DMS114 treated with DMSO at 0.1 percent for 48 hours (cell line): ENCODE measurements around the gene VTI1A.

ENCODE experiments used
- DNase-seq: peaks from one replicate; lab custom pipeline; 2025; ENCODE audit not compliant: unreplicated experiment; lab: John Stamatoyannopoulos, UW

The VTI1A gene

DNA sequence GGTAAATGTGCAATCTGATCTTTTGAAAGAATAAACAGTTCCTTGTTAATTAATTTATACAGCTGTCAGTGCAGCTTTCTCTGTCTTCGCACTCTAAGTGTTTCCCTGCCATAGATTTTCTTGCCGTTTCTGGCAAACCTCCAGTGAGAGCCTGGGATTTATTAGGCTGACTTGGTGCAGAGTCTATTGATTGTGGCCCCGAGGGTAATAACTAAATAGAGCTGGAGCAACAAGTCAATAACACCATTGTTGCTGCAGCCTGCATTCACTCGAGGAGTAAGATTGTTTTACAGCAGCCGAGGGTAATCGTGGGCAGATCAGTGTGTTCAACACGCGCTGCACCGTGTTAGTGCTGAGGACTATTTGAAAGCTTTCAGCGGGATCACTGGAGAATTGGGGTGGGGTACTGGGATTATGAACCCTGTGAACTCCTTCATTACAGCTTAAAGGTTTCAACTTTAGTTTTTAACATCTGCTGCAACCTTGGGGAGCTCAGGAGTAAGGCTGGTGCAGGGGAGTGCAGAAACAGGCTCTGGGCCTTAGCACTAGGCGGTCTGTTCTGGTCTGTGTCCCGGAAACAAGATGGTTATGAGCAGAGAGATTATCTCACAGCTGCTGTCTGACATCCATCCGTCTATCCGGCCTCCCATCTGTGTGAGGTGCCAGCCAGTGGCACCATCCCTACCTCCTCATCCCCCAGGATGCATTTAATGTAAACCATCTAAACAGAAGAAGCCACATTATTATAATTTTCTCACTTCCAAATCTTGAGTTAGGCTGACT is 329.1 kb downstream of the VTI1A start:
- DNase-seq = no peak

DNA sequence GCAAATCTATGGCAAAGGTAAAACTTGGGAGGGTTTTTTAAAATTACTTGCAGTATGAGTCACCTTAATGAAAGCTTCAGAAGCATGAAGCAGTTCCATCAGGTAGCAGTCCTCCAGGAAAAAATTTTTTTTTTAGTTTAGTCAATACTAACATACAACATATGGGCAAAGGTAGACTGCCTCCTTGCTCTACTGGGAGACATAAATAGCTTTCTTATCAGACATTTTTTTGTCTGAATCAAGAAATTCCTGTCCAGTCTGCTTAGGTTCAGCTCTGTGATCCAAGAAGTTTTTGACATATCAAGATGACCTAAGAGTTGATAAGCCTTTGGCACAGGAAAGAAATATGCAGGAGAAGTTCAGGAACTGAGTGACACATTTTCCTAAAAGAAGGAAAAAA is 331.6 kb downstream of the VTI1A start:
- DNase-seq = no peak

DNA sequence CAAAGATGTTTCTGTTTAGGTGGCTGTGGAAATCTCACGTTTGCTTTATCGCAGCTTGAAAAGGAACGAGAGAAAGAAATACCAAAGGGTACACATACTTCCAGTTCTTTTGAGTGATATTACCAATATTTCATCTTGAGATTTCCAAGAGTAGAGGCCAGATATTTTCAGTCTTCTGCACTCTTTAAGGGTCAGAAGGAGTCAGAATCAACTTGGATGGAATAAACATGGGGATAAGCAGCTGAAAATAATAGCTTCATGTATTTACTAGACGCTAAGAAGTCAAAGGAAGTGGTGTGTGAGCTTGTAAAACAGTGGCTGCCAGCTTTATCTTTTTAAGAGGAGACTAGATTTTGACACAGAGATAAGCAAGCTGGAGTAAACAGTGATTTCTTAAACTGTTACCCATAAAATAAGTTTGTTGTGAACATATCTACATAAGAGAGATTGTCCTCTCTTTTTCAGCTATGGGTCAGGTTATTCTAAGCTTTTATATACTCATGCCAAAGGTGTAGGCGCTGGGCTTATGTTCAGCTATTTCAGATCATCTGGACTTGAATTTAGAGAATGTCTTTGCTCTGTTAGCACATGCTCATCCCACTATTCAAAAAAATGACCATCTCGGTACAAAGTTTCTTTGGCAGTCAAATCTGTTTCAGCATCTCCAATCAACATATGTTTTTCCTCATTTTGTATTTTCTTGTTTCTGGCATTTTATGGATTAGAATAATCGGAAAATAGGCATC is 332.2 kb downstream of the VTI1A start:
- DNase-seq = no peak

DNA sequence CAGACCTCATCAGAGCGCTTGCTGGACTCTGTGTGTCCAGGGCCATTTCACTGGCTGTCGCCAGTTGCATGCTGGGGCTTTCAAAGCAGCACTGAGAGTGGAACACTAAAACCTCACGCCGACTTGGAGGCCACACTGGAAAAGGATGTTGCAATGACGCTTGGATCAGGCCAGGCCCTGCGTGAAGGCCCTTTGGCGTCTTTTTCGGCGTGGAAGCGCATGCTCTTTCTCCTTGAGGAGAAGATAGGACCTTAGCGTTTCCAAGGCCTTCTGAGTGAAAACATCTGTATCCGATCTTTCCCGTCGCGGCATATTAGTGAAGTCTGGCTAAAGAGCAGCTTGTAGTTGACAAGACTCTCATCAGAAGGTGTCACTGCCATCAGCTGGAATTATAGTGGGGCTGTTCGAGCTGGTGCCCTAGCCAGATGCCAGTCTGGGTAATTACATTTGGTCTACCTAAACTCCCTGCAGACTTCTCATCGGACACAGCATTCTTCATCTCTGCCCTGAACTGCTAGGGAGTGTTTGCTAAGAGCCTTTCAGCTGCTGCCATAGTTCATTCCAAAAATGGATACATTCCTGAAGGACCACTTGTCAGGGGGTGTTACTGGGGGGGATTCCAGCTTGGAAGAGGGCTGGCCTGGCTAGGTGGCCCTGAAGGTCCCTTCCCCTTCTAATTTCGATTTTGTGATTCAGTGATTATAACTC is 335.3 kb downstream of the VTI1A start:
- no peak for DNase-seq

DNA sequence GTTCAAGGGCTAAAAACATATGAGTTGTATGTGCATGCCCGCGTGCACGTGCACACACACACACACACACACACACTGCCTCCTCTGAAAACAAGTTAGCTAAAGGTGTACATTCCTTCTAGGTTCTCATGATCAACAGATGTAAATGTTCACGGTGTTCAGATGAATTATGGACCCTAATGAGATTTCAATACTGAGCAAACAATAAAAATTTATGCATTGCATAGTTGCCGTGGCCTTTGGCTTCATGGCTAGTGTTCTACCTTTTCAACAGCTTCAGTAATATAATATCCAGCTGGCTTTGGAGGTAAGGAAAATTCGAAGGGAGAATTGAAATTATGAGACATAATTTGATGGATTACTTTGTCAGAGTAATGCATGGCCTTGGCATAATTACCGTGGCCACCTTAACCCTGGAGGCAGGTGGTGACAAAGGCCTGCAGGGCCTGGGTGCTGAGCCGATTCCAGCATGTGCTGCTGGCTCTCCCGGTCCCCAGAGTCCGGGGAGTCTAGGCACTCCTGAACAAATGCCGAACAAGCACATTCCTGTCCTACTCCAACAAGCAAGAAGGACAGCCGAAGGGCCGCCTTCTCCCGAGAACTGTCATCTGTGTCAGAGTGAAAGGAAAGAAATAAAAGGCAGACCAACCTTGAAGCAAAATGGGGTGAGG is 336.5 kb downstream of the VTI1A start:
- DNase-seq = no peak

DNA sequence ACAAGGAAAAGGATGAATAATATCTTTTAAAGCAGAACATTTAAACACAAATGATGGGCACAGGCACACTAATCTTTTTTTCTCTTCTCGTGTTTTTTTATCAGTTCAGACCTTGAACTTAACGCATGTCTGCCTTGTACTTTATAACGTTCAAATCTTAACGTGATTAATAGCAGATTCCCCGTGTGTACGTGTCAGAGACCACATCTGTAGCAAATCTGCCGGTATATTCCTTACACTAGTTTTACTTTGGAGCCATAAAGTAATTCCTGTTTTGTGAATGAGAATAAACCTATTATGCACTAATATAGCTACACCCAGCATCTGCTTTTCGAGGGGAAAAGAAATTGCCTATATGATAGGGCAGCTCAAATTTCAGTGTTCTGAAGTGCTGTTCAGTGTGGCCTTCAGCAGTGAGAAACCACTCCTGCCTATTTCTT is 337.0 kb downstream of the VTI1A start:
- DNase-seq = no peak

DNA sequence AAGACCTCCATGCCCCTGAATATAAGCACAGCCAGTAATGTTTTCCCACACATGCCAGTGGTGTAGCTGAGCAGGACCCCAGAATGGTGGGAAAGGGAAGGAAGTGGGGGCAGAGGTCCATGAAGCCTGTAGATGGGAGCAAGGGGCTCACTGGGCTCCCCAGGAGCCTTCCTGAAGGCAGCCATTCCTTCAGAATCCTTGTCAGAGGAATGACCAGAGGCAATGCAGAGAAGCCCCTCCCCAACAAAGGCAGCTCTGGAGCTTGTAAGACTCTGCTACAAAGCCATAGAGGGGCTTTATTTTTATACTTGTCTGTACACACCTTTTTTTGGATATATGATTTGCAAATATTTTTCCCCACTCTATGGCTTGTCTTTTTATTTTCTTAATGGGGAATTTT is 338.1 kb downstream of the VTI1A start:
- DNase-seq = no peak

DNA sequence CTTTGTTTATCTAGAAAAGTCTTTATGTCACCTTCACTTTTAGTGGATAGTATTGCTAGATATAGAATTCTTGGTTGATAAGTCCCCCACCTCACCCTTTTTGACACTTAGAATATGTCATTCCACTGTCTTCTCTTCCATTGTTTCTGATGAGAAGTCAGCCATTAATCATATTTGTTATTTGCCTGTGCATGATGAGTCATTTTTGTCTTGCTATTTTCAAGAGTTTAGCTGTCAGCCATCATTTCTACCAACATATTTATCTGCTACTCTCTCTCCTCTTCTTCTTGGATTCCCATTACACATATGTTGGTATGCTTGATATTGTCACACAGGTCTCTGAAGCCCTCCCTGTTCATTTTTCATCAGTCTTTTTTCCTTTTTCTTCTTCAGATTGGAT is 342.2 kb downstream of the VTI1A start:
- DNase-seq = no peak

DNA sequence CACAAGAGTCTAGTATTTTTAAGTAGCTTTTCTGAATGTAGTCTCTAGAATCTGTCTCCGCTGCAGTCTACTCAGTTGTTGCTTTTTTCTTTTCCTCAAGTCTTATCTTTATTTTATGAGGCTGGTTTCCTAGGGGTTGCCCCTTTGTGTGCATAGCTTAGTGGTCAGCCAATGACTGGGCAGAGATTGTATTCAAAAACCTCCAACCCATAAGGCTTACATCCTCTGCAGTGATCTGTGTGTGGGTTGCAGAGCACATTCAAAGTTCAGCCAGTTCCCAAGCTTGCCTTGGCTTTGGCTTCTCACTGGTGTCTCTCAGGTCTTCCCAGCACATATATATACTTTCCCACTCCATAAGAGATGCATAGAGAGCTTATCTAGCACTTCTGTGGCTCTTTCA is 343.0 kb downstream of the VTI1A start:
- no peak for DNase-seq

DNA sequence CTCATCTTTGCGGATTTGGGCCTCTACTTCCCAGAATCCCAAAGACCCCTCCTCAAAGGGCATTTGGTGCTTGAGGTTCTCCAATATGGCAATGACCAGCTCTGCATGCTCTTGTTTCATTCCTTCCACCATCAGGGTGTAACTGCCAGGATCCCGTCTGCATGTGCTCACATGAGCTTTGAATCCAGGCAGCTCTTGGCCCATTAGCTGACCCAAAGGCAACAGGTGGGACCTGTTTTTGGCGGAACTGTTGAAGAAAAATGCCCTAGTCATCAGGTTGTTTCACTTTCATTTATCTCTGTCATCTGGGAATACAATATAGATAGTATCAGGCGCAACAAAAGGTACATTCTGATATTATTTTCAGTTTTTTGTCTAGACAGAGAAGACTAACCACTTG is 343.9 kb downstream of the VTI1A start:
- no peak for DNase-seq

DNA sequence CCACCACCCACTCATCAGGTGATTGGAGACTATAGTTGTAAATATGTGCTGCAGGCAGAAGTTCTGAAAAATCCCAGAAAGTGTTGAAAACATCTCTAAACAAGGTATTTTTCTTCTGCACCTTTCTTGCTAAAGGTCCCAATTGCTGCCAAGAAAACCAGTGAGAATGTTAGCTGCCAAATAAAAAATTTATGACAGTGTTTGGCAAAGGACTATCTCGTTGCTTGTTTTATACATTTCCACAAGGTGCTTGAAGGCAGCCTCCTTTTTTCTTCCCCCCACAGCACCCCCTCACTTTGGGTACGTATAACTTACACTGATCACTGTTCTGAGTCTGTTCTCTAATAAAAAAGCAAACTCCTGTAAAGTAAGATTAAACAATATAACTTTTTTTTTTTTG is 344.4 kb downstream of the VTI1A start:
- no peak for DNase-seq

DNA sequence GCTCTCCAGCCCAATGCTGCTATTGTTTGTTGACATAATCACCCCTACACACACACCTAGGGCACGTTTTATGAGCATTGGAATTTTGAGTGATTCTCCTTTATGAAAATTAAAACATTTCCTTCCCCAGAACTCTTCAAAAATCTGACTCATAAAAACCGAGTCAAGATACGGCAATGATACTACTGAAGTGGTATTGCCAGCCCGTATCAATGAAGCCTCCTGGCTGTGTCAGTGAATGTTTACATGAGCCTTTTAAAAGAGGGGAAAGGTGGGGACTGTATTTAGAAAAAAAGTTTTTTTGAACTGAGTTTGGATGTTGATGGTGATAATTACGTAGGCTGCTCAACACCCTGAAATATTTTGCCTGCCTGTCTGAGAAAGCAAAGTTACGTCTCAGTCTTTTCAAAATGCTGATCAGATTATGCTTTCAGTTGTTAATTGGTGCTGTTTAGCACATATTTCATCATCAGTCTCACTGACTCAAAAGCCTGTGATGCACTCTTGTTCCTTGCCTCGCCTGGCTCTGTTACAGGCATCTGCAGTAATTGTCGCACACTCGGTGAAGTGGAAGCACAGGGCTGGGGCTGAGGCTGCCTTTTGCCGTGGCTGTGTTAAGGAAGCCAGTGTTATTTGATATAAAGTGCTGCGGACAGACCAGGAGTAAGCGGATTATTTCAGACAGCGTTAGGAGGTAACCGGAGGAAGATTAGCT is 345.6 kb downstream of the VTI1A start:
- no peak for DNase-seq

DNA sequence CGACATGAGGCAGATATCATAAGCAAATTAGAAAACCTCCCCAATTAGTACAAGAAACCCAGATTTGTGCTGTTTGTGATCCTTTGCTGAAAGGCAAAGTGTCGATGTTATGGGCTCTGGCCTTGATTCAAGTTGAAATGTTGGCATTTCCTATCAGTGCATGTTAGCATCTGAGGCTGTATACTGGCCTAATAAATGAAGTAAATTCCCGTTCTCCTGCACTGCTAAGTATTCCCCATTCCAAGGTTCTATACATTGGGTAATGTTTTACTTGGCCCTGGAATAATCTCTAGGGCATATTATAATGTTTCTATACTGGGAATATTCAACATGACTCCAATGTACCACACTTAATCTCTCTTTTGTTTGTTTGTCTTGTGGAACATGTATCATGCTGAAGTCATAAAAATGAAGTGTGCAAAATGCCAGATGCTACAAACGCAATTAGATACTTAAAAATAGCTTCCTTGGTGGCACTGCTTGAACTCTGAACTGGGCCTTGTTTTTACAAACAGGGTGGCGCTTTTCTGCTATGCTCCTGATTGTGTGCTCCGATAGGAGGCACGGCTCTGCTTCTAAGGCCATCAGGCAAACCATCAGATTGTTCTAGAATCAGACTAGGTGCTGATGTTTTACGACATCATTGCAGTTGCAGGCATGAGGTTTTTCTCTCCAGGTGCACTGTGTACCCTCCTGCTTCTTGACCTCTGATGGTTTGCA is 346.3 kb downstream of the VTI1A start:
- no peak for DNase-seq

DNA sequence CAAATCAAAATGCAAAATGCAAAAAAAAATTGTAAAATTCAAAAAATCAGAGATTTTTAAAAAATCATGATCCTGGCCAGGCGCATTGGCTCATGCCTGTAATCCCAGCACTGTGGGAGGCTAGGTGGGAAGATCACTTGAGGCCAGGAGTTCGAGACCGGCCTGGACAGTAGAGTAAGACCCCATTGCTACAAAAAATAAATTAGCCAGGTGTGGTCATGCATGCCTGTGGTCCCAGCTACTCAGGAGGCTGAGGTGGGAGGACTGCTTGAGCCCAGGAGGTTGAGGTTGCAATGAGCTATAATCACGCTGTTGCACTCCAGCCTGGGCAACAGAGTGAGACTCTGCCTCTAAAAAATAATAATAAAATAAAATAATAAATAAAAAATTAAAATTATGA is 347.2 kb downstream of the VTI1A start:
- DNase-seq = no peak

DNA sequence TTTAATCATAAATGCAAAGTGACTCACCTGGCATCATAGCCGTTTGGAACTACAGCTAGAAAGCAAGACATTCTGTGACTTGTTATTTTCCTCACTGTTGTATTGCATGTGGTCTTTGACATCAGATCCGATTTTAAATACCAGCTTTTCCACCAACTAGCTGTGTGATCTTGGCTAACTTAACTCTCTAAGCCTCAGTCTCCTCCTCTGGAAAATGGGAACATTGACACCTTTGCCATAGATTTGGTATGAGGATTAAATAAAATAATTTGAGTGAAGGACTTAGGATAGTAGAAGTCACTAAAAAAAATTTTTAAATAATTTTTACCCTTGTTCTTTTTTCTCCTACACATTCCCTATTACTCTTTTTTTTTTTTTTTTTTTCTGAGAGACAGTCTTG is 348.1 kb downstream of the VTI1A start:
- DNase-seq = no peak

DNA sequence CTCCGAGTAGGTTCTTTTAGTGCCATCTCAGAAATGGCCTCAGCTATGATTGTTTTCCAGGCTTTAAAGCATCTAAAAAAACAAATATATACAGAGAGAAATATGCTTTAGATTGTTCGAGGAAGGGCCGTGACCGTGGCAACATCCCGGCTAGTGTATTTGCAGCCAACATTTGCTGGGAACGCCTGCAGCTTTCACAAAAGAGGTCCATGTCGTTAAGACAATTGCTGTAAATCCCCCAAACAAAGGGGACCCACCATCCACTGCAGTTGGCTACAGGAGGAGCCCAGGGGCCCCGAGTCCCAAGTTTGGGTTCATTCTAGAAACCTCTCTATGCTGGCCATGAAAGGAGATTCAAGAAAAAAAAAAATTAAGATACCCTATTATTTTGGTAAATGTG is 350.2 kb downstream of the VTI1A start:
- no peak for DNase-seq

DNA sequence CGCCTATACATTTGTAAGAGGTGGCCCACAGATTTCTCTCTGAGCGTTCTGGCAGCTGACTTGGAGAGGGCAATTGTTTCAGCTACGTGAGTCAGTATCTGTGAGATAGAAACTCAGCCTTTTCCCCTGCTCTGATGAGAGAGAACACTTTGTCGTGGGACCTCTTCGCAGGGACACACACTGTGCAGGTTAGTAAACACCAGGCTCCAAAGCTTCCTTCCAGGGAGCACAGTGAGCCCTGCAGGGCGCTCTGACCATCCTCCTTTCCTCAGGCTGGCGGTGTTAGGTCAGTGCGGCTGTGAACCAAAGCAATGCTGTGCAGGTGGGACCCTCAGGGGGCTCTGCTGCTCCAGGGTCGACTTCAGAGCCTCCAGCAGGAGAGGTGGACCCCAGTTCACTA is 350.8 kb downstream of the VTI1A start:
- no peak for DNase-seq

DNA sequence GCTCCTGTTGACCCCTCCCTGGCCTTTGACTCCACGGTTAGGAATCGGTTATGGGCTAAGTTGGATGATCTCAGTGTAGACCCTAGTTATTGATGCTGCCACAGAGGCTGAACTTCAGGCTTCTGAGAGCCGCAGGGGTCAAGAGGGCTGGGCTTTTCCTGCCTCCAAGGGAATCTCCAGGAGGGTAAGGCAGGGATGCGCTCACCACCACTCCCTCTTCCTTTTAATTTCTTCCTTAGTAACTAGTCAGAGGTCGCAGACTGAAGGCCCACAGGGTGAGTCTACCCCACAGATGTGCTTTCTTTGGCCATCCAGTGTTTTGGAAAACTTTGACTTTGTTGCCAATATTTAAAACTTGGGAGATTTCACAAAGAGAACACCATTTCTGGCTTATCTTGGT is 352.0 kb downstream of the VTI1A start:
- DNase-seq = no peak

DNA sequence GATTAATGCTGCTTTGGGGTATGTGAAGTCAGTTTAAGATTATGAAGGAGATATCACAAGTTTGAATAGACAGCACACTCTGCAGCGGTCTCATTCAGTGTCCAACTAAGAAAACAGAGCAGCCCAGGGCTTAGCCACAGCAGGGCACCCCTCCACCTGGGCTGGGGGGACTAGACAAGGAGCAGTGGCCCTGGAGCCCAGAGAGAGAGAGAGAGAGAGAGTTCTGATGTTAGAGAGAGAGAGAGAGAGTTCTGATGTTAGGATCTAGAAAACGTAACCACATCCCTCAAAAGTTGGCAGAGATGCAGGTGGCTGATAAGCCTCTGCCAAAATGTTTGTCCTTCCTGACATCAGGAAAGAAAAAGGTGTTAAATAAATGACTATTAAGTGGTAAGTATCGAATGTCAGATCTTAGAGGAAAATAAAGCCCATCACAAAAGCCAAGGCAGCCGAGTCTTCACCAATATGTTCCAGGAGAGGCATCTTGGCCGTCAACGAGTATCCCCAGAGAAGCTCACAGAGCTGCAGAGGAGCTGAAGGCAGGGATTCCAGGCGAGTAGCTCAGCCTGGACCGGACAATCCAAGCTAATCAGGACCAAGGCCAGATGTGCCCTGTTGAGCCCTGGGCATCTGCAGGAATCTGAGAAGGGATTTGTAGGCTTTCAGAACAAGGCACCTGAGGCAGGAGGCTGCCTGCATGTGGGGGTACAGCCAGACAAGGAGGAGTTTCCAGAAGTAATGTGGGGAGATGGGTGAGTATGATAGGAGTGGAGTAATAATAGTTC is 352.9 kb downstream of the VTI1A start:
- DNase-seq = no peak
